A673 (cell line): Measurements from ENCODE around the gene CDK5RAP1. TPM values are rescaled to one million over a fixed set of nuclear protein-coding genes. Genes with fewer than 3 reads are reported as not detected.

Experiments used
- BruUV-seq: library from RNA; stranded (reverse); fragments of 400-500 nt; replicated peaks from 2 replicates; lab custom pipeline; 2021; lab: Mats Ljungman, UMichigan
- CTCF ChIA-PET: fragments of 300-600 bp; sonication (Branson Sonifier 250); formaldehyde crosslinking; loops from one replicate; lab custom pipeline; 2022; ENCODE audit warnings: antibody characterized with exemption; lab: Charles Lee
- POLR2A ChIA-PET: fragments of 300-600 bp; sonication (Branson Sonifier 250); formaldehyde crosslinking; loops from one replicate; lab custom pipeline; 2022; ENCODE audit warnings: antibody characterized with exemption; ENCODE audit not compliant: low non-redundant PET; lab: Charles Lee
- DNase-seq: peaks from one replicate; pipeline ENCODE4 v3.0.0-alpha.2; 2015; ENCODE audit warnings: low spot score
- H3K27ac ChIP-seq: fragments of 200-600 bp; sonication (generic); 2 replicates; pipeline ENCODE4 v1.5.1; 2016; ENCODE audit warnings: mixed run types, low read depth, mild to moderate bottlenecking, mixed read lengths, antibody characterized with exemption, low read length; ENCODE audit not compliant: poor library complexity, severe bottlenecking
- H3K27me3 ChIP-seq: fragments of 200-600 bp; sonication (generic); replicated peaks from 2 replicates; pipeline ENCODE4 v1.6.1; 2017; ENCODE audit warnings: mixed run types, low read depth, mild to moderate bottlenecking, mixed read lengths, antibody characterized with exemption, low read length; ENCODE audit not compliant: insufficient read depth, poor library complexity
- H3K36me3 ChIP-seq: fragments of 200-600 bp; sonication (generic); 2 replicates; pipeline ENCODE4 v1.6.1; 2016; ENCODE audit warnings: mixed run types, mild to moderate bottlenecking, mixed read lengths, antibody characterized with exemption, low read length; ENCODE audit not compliant: insufficient read depth, poor library complexity, severe bottlenecking
- H3K4me1 ChIP-seq: fragments of 200-600 bp; sonication (generic); 2 replicates; pipeline ENCODE4 v1.6.1; 2017; ENCODE audit warnings: mixed run types, mild to moderate bottlenecking, mixed read lengths, antibody characterized with exemption, low read length; ENCODE audit not compliant: insufficient read depth, poor library complexity, severe bottlenecking
- H3K4me3 ChIP-seq: fragments of 200-600 bp; sonication (generic); 2 replicates; pipeline ENCODE4 v1.5.1; 2016; ENCODE audit warnings: low read depth, mixed run types, mild to moderate bottlenecking, mixed read lengths, low read length; ENCODE audit not compliant: poor library complexity, severe bottlenecking
- H3K9me3 ChIP-seq: fragments of 200-600 bp; sonication (generic); 2 replicates; pipeline ENCODE4 v1.6.1; 2016; ENCODE audit warnings: mixed run types, low read depth, mild to moderate bottlenecking, mixed read lengths, antibody characterized with exemption, low read length; ENCODE audit not compliant: poor library complexity, severe bottlenecking
- CTCF ChIP-seq: fragments of 300-800, 200-600 bp; sonication (generic); conservative IDR thresholded peaks from 2 replicates; pipeline ENCODE4 v1.5.1; 2017; ENCODE audit warnings: low read depth, mild to moderate bottlenecking, antibody characterized with exemption, low read length, moderate library complexity, mixed read lengths
- EZH2 ChIP-seq: fragments of 200-600 bp; sonication (generic); IDR thresholded peaks from 2 replicates; pipeline ENCODE4 v1.6.1; 2017; ENCODE audit warnings: borderline replicate concordance, low read depth, mild to moderate bottlenecking, mixed read lengths, antibody characterized with exemption, low read length; ENCODE audit not compliant: poor library complexity, severe bottlenecking
- intact Hi-C: fragments of 100-400 bp; cut with micrococcal nuclease; formaldehyde crosslinking; loops from one replicate; pipeline ENCODE4 v1.10.0; 2022; ENCODE audit not compliant: unreplicated experiment
- total RNA-seq: library from RNA; stranded (reverse); gene quantifications from 2 replicates; pipeline ENCODE4 v1.2.3, GENCODE V29; 2021

Gene CDK5RAP1
- total RNA-seq, 1 experiment from 2014 or later: 52.7 TPM

GRCh38 chr20:33415948-33416347, 14.6 kb upstream of the CDK5RAP1 start:
- H3K36me3 ChIP-seq: no peaks in the 10 kb centered on the region
- no TSS peak for BruUV-seq
- intact Hi-C loops: loop anchor here (1.0 kb wide), 1 partner anchor 237 kb away; no protein-coding TSS in a partner anchor
- no peaks in the 10 kb centered on the region for H3K9me3 ChIP-seq
- POLR2A ChIA-PET: no interaction called here
- H3K4me1 ChIP-seq: no peaks in the 10 kb centered on the region
- TF ChIP-seq CTCF: peak; percentile 48
- no peak for TF ChIP-seq EZH2
- no peak overlapping the region for H3K27ac ChIP-seq
- peak; percentile 45 for DNase-seq
- CTCF ChIA-PET: interaction anchor here (0.7 kb wide), 1 partner anchor 27 kb away, joined by 4 read pairs; no protein-coding TSS in a partner anchor
- H3K4me3 ChIP-seq: no peak overlapping the region
- H3K27me3 ChIP-seq: no peaks in the 10 kb centered on the region

- no peaks in the 10 kb centered on the region for H3K9me3 ChIP-seq
- BruUV-seq: no TSS peak
- H3K36me3 ChIP-seq: no peaks in the 10 kb centered on the region
- no peak overlapping the region for H3K4me3 ChIP-seq
- ChIA-PET POLR2A (no interaction called here), CTCF (no interaction called here)
- H3K4me1 ChIP-seq: no peaks in the 10 kb centered on the region
- no peak overlapping the region for H3K27ac ChIP-seq
- intact Hi-C loops: no loop called here
- TF ChIP-seq EZH2: no peak
- TF ChIP-seq CTCF: no peak
- no peak for DNase-seq
- no peaks in the 10 kb centered on the region for H3K27me3 ChIP-seq
These were observed 11.1 kb upstream of the CDK5RAP1 start for GRCh38 chr20:33412484-33412838.

GRCh38 chr20:33411711-33412483, 10.6 kb upstream of the CDK5RAP1 start:
- no peaks in the 10 kb centered on the region for H3K36me3 ChIP-seq
- CTCF ChIA-PET: no interaction called here
- no TSS peak for BruUV-seq
- H3K27ac ChIP-seq: no peak overlapping the region
- intact Hi-C loops: no loop called here
- no peaks in the 10 kb centered on the region for H3K9me3 ChIP-seq
- DNase-seq: no peak
- H3K27me3 ChIP-seq: no peaks in the 10 kb centered on the region
- H3K4me1 ChIP-seq: no peaks in the 10 kb centered on the region
- TF ChIP-seq EZH2: no peak
- TF ChIP-seq CTCF: no peak
- H3K4me3 ChIP-seq: no peak overlapping the region
- POLR2A ChIA-PET: no interaction called here
